VCaP (cell line): ENCODE data around the gene KIAA0930.

Experiments used
- H3K27ac ChIP-seq: fragments of 450-650 bp; 2 replicates; pipeline ENCODE4 v1.5.1; 2017
- TF ChIP-seq, protein P1 (sequence below): fragments of 450-650 bp; conservative IDR thresholded peaks from 2 replicates; pipeline ENCODE4 v1.5.1; 2017; ENCODE audit warnings: mild to moderate bottlenecking, moderate library complexity

The KIAA0930 gene

DNA sequence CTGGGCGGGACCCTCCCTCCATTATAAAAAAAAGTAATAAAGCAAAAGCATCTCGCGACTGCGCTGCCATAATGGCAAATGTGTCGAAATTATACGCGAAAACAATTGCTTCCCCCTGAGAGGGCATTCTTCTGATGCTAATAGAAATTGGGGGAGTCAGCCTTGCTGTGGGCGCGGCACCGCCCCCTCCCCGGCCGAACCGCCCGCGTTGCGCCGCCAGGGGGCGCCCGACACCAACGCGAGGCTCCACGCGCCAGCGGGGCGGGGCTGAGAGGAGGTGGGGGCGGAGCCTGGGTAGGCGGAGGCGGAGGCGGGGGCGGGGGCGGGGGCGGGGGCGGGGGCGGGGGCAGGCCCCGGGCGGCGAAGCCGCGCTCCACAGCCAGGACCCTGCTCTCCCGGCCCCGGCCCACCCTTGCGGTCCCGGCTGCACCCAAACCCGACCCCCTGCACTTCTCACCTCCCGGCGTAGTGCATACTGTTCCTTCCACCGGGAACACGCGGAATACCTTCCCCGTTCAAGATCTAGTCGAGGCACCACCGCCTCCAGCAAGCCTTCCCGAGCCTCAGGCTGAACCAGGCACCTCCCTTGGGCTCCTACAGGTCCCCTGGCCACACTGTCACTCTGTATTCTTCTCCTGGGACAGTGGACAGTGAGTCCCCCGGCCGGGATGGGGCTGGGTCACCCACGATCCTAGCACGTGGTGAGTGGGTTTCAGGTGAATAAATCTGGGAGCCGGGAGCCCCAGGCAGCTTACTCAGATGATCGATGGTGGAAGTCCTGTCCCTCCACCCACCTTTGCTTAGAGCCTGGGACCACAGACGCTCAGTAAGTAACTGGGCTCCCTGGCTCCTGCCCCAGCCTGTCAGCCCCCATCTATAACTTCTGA lies 28.5 kb upstream of the KIAA0930 start:
- TF ChIP-seq, protein P1, sequence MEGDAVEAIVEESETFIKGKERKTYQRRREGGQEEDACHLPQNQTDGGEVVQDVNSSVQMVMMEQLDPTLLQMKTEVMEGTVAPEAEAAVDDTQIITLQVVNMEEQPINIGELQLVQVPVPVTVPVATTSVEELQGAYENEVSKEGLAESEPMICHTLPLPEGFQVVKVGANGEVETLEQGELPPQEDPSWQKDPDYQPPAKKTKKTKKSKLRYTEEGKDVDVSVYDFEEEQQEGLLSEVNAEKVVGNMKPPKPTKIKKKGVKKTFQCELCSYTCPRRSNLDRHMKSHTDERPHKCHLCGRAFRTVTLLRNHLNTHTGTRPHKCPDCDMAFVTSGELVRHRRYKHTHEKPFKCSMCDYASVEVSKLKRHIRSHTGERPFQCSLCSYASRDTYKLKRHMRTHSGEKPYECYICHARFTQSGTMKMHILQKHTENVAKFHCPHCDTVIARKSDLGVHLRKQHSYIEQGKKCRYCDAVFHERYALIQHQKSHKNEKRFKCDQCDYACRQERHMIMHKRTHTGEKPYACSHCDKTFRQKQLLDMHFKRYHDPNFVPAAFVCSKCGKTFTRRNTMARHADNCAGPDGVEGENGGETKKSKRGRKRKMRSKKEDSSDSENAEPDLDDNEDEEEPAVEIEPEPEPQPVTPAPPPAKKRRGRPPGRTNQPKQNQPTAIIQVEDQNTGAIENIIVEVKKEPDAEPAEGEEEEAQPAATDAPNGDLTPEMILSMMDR = peak; percentile 93
- H3K27ac ChIP-seq = peak overlapping the region; percentile 70

DNA sequence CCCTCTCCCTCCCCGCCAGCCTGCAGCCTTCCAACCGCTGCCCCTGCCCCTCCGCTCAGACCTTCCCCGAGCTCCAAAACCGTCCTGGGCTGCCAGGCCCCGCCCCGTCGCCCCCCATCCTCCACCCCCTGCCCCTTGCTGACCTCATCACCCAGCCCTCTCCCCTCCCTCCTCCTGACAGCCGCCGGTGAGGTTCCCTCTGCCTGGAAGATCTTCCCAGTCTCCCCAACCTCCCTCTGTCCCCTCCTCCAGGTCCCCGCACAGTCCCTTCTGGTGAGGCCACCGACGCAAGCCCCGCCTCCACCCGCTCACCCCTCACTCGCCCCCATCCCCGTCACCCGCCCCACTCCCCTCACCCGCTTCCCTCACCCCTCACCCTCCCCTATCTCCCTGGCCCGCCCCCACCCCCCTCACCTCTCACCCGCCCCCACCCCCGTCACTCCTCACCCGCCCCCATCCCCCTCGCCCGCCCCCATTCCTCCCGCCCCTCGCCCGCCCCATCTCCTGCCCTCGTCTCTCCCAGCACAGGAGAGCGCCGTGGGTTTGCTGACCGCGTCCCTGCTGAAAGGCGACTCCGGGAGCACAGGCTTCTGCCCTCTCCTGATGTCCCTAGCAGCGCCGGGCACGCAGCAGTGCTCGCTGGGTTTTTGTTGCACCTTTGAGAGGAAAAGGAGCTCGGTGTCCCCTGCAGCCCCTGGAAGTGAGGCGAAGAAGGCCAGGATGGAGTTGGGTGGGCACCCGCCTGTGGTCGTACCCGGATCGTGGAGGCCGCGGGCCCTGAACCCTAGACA lies 27.7 kb upstream of the KIAA0930 start:
- TF ChIP-seq, protein P1 = no peak
- peak overlapping the region; percentile 70 for H3K27ac ChIP-seq

DNA sequence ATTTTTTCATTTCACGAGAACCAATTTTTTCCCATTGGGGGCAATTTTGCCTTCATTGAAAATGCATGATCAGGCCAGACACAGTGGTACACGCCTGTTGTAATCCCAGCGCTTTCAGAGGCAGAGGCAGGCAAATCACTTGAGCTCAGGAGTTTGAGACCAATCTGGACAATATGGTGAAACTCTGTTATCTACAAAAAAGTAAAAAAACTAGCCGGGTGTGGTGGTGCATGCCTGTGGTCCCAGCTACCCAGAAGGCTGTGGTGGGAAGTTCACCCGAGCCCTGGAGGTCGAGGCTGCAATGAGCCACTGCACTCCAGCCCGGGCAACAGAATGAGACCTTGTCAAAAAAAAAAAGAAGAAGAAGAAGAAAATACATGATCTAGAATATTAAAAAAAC lies 24.8 kb upstream of the KIAA0930 start:
- TF ChIP-seq, protein P1 = no peak
- H3K27ac ChIP-seq = no peak overlapping the region

DNA sequence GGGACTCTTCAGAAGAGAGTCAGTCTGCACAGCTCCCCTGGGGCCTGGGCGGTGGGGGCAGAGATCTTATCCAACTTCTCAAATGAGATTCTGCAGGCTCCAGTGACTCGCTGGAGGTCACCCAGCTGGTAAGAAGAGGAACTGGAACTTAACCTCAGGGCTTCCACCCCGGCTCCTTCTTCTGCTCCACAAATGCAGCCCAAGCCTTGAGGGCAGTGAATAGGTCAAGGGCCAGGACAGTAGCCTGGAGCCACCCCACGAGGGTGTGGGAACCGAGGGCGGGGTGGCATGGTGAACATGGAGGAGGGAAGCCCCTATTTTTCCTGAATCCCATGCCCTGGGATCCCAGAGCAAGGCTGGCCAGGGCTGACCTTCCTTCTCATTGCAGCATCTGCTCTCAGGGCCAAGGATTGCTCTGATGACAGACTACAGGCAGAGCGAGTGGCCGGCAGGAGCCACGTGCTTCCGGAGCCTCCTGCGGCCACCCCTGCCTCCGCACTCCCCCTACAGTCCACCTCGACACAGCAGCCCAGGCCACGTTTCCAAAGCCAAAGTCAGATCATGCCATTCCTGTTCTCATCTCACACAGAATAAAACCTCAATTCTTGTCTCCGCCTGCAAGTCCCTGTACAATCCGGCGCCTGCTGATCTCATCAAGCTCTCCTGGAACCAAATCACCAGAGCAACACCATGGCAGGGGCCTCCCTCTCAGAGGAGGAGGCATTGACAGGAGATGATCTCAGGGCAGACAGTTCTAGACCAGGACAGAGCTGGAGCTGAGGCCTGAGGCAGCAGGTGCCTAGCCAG lies 23.0 kb upstream of the KIAA0930 start:
- H3K27ac ChIP-seq = peak overlapping the region; percentile 71

DNA sequence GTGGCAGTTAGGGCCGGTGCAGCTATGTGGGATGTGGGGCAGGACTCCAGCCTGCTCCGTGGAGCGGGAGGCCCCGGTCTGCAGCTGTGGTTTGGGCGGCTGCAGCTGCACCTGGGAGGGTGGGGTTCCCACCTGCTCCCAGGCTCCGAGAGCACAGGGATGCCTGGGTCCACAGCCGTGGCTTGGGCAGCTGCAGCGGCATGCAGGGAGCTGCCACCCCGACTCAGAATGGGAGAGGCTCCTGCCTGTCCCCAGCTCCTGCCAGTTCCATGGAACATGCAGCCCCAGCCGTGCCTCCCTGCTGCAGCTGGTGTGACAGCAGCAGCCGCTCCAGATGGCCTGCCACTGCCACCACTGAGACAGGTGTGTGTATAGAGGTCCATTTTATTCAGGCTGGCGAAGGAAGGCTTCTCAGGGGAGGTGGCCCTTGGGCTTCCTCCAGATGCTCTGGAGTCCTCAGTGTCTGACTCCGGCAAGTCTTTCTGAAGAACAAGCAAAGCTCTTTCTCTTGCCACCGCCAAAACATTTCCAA lies 22.3 kb upstream of the KIAA0930 start:
- peak overlapping the region; percentile 71 for H3K27ac ChIP-seq
- TF ChIP-seq, protein P1 = no peak

More for the DNA sequence above, 23.0 kb upstream of the KIAA0930 start:
- TF ChIP-seq, protein P1 = peak; percentile 90

DNA sequence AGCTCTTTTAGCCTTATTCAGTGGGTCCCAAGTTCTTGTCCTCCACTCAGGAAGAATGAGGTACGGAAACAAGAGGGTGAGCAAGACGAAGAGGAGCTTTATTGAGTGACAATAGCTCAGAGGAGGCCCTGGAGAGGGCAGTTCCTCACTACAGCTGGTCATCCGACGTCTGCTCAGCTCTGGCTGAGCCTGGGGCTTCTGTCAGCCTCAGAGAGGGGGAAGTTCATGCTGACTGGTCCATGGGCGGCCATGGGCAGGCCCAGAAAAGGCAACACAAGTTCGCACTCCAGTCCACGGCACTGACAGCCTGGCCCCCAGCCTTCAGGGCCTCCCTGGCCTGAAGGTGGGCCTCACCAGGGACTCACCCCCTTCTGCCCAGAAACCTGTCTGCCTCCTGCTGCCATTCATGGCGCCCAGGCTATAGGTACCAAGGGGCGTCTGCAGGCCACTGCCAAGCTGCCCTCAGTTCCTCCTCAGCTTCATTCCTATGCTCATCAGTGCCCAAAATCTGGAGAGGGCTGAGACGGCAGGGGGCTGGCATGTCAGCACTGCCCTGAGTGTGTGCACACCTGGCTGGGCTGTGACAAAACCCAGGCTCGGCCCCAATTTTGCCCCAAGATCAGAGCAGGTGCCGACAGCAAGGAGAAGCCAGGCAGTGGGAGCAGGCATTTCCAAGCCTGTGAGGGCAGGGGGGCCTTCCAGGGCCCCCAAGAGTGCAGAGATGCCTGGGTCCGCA lies 21.7 kb upstream of the KIAA0930 start:
- H3K27ac ChIP-seq = peak overlapping the region; percentile 71; the same call in 1 of the 2 replicates
- TF ChIP-seq, protein P1 = no peak
